Activated CD4-positive, alpha-beta T cell treated with anti-CD3 and anti-CD28 coated beads, Interleukin-2, amount 10 ng/mL, durations not matched to agents 7 days and 5 days (primary cell): ENCODE data around the gene ARID3A. TPM values are rescaled to one million over a fixed set of nuclear protein-coding genes. Genes with fewer than 3 reads are reported as not detected.
"Not testable (repeated sequence)": the region's sequence is repeated elsewhere in the genome, so short reads cannot be mapped to it uniquely, and the experiment has no call there.

ENCODE experiments used
- CTCF ChIA-PET: fragments of 350-600 bp; sonication (Branson Sonifier 250); formaldehyde crosslinking; loops from one replicate; lab custom pipeline; 2021; ENCODE audit warnings: antibody characterized with exemption; lab: Charles Lee
- POLR2A ChIA-PET: fragments of 350-600 bp; sonication (Branson Sonifier 250); formaldehyde crosslinking; loops from one replicate; lab custom pipeline; 2021; ENCODE audit warnings: antibody characterized with exemption; lab: Charles Lee
- DNase-seq: peaks from one replicate; pipeline ENCODE4 v3.0.0-alpha.2; 2020
- H3K27ac Mint-ChIP-seq: one replicate; pipeline ENCODE4 v1.8.0; 2021; ENCODE audit warnings: mild to moderate bottlenecking, moderate library complexity, mixed read lengths
- H3K27me3 Mint-ChIP-seq: one replicate; pipeline ENCODE4 v1.8.0; 2021; ENCODE audit warnings: mixed read lengths
- H3K36me3 Mint-ChIP-seq: one replicate; pipeline ENCODE4 v1.8.0; 2021; ENCODE audit warnings: low read depth, mixed read lengths
- H3K4me1 Mint-ChIP-seq: one replicate; pipeline ENCODE4 v1.8.0; 2021; ENCODE audit warnings: mixed read lengths
- H3K4me3 Mint-ChIP-seq: one replicate; pipeline ENCODE4 v1.8.0; 2021; ENCODE audit warnings: mild to moderate bottlenecking, moderate library complexity, mixed read lengths
- H3K9me3 Mint-ChIP-seq: one replicate; pipeline ENCODE4 v1.8.0; 2021; ENCODE audit warnings: mixed read lengths
- total RNA-seq, 2 experiments: library from RNA; stranded (reverse); gene quantifications; one replicate each; pipeline ENCODE4 v1.2.3, GENCODE V29; 2021

The ARID3A gene, protein sequence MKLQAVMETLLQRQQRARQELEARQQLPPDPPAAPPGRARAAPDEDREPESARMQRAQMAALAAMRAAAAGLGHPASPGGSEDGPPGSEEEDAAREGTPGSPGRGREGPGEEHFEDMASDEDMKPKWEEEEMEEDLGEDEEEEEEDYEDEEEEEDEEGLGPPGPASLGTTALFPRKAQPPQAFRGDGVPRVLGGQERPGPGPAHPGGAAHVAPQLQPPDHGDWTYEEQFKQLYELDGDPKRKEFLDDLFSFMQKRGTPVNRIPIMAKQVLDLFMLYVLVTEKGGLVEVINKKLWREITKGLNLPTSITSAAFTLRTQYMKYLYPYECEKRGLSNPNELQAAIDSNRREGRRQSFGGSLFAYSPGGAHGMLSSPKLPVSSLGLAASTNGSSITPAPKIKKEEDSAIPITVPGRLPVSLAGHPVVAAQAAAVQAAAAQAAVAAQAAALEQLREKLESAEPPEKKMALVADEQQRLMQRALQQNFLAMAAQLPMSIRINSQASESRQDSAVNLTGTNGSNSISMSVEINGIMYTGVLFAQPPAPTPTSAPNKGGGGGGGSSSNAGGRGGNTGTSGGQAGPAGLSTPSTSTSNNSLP
- total RNA-seq = 10 to 100 TPM; 25.8 to 28.4 TPM

DNA sequence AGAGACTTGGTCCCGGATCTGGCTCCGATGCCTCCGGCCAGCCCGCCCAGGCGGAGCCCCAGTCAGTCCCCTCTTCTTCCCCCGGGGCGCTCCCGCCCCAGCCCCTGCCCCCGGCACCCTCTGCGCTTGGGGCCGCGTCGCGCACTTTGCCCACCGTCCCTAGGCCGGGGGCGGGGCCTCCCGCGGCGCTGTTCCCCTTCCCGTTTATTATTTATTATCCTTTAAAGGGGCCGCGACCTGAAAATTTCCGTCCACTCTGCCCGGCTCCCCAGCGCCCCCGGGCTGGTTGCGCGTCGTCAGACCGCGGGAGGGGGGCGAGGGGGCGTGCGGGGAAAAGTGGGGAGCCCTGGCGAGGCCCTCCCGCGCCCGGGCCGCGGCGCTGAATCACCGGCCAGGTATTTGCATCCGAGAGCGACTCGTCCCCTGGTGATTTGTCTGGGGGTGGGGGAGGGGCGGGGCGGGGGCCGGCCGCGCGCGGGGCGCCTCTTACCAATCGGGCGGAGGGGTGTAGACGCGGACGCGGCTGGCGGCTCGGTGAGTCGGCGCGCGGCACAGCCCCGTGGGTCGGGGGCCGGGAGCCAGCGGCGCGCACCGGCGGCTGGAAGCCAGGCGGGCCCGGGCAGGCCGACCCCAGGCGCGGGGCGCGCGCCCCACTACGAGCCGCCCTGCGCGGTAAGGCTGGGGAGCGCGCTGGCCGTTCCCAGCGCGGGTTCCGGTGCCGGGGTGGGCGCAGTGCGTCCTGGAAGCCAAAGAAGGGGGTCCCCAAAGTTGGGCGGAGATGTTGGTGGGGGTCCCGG is at the start of gene ARID3A:
Gene ARID3A (plus strand): TSS at position 510 of the 797 bp plus-strand sequence. CDS start 3,494 bp downstream, outside the sequence.
- Mint-ChIP-seq H3K27me3 (no peaks in the 10 kb centered on the region), H3K36me3 (peaks cover 3% of the 10 kb centered on the region), H3K4me1 (peaks cover 22% of the 10 kb centered on the region), H3K9me3 (no peaks in the 10 kb centered on the region), H3K27ac (peak within 1 kb of the TSS; percentile 86), H3K4me3 (peak within 1 kb of the TSS; percentile 81)
- DNase-seq = peak; percentile 77
- CTCF ChIA-PET = interaction anchor here (1.0 kb wide), 1 partner anchor 10 kb away, joined by 4 read pairs; no protein-coding TSS in a partner anchor
- POLR2A ChIA-PET = no interaction called here

DNA sequence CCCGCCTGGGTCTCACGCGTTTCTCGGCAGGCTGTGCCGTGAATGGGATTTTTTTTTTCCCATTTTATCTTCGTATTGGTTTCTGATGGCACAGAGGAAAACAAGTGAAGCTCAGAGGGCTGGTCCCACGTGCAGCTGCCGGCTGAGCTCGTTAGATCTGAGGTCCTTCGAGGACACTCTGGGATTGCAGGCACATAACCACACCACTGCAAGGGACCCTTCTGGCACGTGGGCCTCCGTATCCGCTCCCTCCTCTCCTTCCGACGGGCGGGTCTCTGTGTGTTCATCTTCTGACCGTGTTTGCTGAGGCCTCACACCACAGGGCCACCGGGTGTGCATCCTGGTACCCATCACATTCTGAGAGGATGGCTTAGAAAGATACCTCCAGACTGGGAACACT is 49.7 kb upstream of the ARID3A start:
- no peak overlapping the region for H3K4me3 Mint-ChIP-seq
- peaks cover 9% of the 10 kb centered on the region for H3K36me3 Mint-ChIP-seq
- CTCF ChIA-PET = interaction anchor here (1.3 kb wide), 1 partner anchor 33 kb away, joined by 4 read pairs; no protein-coding TSS in a partner anchor
- DNase-seq = no peak
- no peaks in the 10 kb centered on the region for H3K9me3 Mint-ChIP-seq
- no peaks in the 10 kb centered on the region for H3K27me3 Mint-ChIP-seq
- POLR2A ChIA-PET = no interaction called here
- H3K27ac Mint-ChIP-seq = no peak overlapping the region
- peaks cover 14% of the 10 kb centered on the region for H3K4me1 Mint-ChIP-seq

DNA sequence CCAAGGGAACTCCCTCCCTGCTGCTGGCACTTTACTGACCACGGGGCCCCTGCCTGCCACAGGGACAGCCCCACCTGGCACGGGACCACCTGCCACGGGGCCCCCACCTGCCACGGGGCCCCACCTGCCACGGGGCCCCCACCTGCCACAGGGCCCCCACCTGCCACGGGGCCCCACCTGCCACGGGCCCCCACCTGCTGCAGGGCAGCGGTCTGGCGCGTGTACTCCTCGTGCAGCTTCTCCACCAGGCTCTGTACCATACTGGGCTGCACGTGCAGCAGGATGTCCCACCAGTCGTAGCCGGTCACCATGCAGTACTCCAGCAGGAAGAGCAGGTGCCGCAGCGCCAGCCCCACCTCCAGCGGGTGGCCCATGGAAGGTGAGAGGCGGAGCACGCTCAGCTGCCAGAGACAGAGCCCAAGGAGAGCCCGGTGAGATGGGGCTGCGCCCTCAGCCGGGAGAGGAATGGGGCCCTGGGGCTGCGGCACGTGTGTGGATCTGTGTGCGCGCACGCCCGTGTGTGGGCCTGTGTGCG is 49.0 kb upstream of the ARID3A start:
- Mint-ChIP-seq H3K36me3 (peaks cover 7% of the 10 kb centered on the region), H3K4me3 (no peak overlapping the region), H3K4me1 (peaks cover 12% of the 10 kb centered on the region), H3K9me3 (no peaks in the 10 kb centered on the region), H3K27me3 (no peaks in the 10 kb centered on the region), H3K27ac (no peak overlapping the region)
- POLR2A ChIA-PET = no interaction called here
- CTCF ChIA-PET = no interaction called here
- no peak for DNase-seq

DNA sequence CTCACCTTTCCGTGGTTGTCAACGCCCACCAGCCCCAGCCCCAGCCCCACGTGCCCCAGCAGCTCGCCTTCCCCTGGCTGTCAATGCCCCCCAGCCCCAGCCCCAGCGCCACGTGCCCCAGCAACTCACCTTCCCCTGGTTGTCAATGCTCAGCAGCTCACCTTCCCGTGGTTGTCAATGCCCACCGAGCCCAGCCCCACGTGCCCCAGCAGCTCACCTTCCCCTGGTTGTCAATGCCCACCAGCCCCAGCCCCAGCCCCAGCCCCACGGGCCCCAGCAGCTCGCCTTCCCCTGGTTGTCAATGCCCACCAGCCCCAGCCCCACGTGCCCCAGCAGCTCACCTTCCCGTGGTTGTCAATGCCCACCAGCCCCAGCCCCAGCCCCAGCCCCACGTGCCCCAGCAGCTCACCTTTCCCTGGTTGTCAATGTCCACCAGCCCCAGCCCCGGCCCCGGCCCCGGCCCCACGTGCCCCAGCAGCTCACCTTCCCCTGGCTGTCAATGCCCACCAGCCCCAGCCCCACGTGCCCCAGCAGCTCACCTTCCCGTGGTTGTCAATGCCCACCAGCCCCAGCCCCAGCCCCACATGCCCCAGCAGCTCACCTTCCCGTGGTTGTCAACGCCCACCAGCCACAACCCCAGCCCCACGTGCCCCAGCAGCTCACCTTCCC is 47.7 kb upstream of the ARID3A start:
- CTCF ChIA-PET = interaction anchor here (1.3 to 1.8 kb wide), 2 partner anchors 13 to 15 kb away, joined by 3 to 6 read pairs; no protein-coding TSS in a partner anchor
- not testable (repeated sequence) for H3K9me3 Mint-ChIP-seq, DNase-seq

DNA sequence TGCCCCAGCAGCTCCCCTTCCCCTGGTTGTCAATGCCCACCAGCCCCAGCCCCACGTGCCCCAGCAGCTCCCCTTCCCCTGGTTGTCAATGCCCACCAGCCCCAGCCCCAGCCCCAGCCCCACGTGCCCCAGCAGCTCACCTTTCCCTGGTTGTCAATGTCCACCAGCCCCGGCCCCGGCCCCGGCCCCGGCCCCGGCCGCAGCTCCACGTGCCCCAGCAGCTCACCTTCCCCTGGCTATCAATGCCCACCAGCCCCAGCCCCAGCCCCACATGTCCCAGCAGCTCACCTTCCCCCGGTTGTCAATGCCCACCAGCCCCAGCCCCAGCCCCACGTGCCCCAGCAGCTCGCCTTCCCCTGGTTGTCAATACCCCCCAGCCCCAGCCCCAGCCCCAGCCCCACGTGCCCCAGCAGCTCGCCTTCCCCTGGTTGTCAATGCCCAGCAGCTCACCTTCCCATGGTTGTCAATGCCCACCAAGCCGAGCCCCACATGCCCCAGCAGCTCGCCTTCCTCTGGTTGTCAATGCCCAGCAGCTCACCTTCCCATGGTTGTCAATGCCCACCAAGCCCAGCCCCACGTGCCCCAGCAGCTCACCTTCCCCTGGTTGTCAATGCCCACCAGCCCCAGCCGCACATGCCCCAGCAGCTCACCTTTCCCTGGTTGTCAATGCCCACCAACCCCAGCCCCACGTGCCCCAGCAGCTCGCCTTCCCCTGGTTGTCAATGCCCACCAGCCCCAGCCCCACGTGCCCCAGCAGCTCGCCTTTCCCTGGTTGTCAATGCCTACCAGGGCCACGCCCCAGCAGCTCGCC is 46.9 kb upstream of the ARID3A start:
- not testable (repeated sequence) for H3K27me3 Mint-ChIP-seq, H3K36me3 Mint-ChIP-seq, H3K9me3 Mint-ChIP-seq, H3K4me3 Mint-ChIP-seq, H3K4me1 Mint-ChIP-seq, DNase-seq
- ChIA-PET CTCF (interaction anchor here (0.8 to 1.8 kb wide), 4 partner anchors 14 to 145 kb away, joined by 3 to 6 read pairs (median 3); no protein-coding TSS in a partner anchor), POLR2A (interaction anchor here (0.6 kb wide), 1 partner anchor 118 kb away, joined by 3 read pairs; no protein-coding TSS in a partner anchor)
- H3K27ac Mint-ChIP-seq = peak overlapping the region; percentile 47

More for the DNA sequence above, 47.7 kb upstream of the ARID3A start:
- H3K27me3 Mint-ChIP-seq, H3K36me3 Mint-ChIP-seq, H3K4me1 Mint-ChIP-seq, POLR2A ChIA-PET, H3K4me3 Mint-ChIP-seq: not testable (repeated sequence)
- H3K27ac Mint-ChIP-seq = peak overlapping the region; percentile 19

DNA sequence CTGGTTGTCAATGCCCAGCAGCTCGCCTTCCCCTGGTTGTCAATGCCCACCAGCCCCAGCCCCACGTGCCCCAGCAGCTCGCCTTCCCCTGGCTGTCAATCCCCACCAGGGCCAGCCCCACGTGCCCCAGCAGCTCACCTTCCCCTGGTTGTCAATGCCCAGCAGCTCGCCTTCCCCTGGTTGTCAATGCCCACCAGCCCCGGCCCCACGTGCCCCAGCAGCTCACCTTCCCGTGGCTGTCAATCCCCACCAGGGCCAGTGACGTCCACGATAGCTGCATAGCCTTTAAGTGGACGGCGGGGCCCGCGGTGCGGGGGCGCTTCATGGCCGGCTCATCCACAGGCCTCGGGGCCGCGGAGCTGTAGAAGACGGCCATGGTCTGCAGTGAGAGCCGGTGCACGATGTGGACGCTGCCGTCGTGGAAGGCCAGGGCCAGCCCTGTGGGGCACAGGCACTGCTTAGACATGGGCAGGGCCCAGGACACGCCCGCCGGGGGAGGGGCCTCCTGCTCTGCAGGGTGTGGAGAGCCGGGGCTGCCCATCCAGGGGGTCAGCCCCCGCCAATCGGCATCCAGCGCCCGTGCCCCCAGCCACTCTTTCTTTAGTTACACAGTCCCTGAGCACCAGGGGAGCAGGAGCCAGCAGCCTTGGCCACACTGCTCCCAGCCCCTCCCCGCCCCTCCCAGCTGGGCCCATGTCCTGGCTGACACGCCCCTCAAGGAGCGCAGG is 46.0 kb upstream of the ARID3A start:
- DNase-seq = no peak
- Mint-ChIP-seq H3K27ac (no peak overlapping the region), H3K4me3 (no peak overlapping the region), H3K36me3 (peaks cover 7% of the 10 kb centered on the region), H3K9me3 (no peaks in the 10 kb centered on the region), H3K27me3 (no peaks in the 10 kb centered on the region), H3K4me1 (peaks cover 1% of the 10 kb centered on the region)
- CTCF ChIA-PET = interaction anchor here (0.8 to 1.4 kb wide), 3 partner anchors 17 to 146 kb away, joined by 3 to 4 read pairs (median 3); no protein-coding TSS in a partner anchor
- POLR2A ChIA-PET = interaction anchor here (0.6 kb wide), 1 partner anchor 117 kb away, joined by 3 read pairs; no protein-coding TSS in a partner anchor

DNA sequence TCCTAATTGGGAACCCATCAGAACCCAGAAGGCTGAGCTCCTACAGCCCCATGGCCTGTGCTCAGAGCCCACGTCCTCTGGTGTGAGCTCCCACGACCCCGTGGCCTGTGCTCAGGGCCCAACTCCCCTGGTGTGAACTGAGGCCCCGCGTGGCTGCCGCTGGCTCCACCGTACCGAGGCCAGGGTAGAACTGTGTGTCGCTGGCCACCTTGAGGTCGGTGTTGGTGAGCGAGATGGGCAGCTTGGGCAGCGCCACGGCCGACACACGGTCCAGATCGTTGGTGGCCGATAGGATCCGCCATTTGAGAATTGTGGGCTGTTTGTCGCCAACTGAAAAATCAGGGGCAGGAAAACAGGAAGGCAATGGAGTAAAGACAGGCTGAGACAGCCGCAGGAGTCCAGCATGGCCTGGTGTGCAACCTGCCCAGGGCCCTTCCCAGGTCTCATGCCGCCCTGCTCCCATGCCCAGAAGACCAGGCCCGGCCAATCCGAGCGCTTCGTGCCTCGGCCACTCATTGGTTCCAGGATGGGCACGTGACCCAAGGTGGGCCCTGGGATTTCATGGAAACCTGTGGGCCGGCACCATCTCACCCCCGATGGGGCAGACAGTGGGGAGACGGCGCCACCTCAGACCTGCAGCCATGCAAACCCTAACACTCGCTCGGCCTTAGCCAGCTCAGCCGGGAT is 44.3 kb upstream of the ARID3A start:
- Mint-ChIP-seq H3K9me3 (no peaks in the 10 kb centered on the region), H3K4me1 (peaks cover 1% of the 10 kb centered on the region), H3K27ac (no peak overlapping the region), H3K27me3 (no peaks in the 10 kb centered on the region), H3K36me3 (peaks cover 8% of the 10 kb centered on the region), H3K4me3 (no peak overlapping the region)
- no peak for DNase-seq
- CTCF ChIA-PET = interaction anchor here (0.6 to 1.4 kb wide), 5 partner anchors 20 to 313 kb away, joined by 3 to 7 read pairs (median 4); partner anchors contain the start of gene WDR18
- POLR2A ChIA-PET = no interaction called here

DNA sequence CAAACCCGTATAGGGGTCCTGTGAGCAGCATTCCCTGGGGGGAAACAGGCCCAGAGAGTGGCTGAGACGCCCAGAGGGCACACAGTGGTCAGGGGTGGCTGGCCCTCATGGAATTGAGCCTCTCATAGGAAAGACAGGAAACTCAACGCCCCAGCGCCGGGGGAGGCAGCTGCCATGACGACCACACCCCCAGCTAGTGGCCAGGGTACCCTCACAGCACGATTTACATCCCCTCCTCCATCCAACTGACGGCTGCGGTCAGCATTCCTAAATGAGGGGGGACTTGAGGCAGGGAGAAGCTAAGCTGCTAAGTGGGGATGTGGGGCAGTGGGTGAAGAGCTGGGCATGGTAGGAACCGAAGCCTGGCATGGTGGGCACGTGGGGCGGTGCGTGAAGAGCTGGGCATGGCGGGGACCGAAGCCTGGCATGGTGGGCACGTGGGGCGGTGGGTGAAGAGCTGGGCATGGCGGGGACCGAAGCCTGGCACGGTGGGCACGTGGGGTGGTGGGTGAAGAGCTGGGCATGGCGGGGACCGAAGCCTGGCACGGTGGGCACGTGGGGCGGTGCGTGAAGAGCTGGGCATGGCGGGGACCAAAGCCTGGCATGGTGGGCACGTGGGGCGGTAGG is 42.9 kb upstream of the ARID3A start:
- DNase-seq = no peak
- H3K36me3 Mint-ChIP-seq = peaks cover 15% of the 10 kb centered on the region
- POLR2A ChIA-PET = no interaction called here
- H3K27ac Mint-ChIP-seq = no peak overlapping the region
- H3K4me1 Mint-ChIP-seq = no peaks in the 10 kb centered on the region
- H3K4me3 Mint-ChIP-seq = no peak overlapping the region
- CTCF ChIA-PET = interaction anchor here (0.6 kb wide), 1 partner anchor 41 kb away, joined by 3 read pairs; no protein-coding TSS in a partner anchor
- H3K9me3 Mint-ChIP-seq = no peaks in the 10 kb centered on the region
- no peaks in the 10 kb centered on the region for H3K27me3 Mint-ChIP-seq

DNA sequence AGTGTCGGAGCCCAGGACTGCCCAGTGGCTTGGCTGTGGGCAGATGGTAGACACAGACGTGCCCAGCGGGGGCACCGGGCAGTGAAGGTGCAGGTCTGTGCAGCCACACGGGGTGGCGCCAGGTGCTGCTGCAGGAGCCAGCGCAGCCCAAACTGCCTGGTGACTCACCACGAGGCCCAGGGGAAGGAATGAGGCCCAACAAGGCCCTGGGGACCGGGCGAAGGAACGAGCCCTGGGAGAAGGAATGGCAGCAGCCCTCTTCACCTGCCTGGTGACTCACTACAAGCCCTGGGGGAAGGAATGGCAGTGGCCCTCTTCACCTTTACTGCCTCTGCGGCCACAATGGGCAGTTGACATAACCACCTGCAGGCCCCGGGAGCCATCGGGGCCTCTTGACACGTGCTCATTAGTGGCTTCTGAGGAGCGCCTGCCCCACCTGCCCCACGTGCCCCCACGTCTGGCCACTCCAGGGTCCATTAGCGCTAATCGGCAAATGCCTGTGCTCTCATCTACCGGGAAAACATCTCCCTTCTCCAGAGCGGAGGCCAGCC is 42.1 kb upstream of the ARID3A start:
- H3K27me3 Mint-ChIP-seq = no peaks in the 10 kb centered on the region
- H3K27ac Mint-ChIP-seq = no peak overlapping the region
- H3K4me1 Mint-ChIP-seq = no peaks in the 10 kb centered on the region
- no peak for DNase-seq
- no peaks in the 10 kb centered on the region for H3K9me3 Mint-ChIP-seq
- POLR2A ChIA-PET = no interaction called here
- H3K36me3 Mint-ChIP-seq = peaks cover 15% of the 10 kb centered on the region
- CTCF ChIA-PET = interaction anchor here (0.6 kb wide), 1 partner anchor 42 kb away, joined by 3 read pairs; no protein-coding TSS in a partner anchor
- no peak overlapping the region for H3K4me3 Mint-ChIP-seq
